ENCODE data around the gene NR2F2.

Gene NR2F2

DNA sequence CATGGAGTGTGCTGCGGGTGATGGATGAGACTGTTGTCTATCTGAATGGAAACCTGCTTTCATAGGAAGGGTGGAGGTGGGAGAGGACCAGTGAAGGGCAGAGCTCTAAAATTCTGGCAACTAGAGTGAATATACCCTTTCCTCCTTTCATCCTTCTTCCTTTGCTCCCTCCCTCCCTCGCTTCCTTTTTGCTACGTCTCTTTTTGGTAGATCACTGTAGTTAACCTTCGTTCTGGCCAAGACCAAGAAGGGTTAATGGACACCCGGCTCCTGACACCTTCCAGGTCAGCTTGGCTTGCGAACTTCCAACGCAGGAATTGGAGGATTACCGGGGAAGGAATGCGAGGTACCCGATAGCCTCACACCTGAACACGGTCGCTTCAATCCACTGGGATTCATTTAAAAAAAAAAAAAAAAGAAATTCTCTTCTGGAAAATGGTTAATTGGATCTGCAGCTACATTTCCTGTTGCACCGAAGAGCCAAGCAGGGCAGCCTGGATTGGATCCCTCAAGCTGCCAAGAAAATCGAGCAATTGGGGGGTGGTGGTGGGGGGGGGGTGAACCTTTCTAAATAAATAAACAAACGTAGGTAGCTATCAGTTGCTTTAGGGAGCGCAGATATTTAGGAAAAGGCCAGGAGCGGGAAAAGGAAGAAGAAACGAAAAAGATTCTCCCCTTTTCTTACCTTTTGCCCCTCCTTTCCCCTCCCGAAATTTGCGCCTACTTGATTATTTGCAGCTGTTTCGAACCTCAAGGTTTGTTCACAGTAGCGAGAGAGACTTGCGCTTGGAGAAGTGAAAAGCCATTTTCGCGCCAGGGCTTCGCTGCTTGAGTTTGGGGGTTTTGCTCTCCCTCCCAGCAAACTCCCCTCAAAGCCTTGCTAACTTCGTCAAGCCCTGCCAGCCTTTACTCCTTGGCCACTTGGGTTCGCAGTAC lies 9.5 kb upstream of the NR2F2 start:
- no peak for DNase-seq

- no peak for DNase-seq
Measured at GRCh38 chr15:96321639-96322535, 8.6 kb upstream of the NR2F2 start.

GRCh38 chr15:96322536-96323318 lies 7.8 kb upstream of the NR2F2 start:
- DNase-seq = no peak

DNA sequence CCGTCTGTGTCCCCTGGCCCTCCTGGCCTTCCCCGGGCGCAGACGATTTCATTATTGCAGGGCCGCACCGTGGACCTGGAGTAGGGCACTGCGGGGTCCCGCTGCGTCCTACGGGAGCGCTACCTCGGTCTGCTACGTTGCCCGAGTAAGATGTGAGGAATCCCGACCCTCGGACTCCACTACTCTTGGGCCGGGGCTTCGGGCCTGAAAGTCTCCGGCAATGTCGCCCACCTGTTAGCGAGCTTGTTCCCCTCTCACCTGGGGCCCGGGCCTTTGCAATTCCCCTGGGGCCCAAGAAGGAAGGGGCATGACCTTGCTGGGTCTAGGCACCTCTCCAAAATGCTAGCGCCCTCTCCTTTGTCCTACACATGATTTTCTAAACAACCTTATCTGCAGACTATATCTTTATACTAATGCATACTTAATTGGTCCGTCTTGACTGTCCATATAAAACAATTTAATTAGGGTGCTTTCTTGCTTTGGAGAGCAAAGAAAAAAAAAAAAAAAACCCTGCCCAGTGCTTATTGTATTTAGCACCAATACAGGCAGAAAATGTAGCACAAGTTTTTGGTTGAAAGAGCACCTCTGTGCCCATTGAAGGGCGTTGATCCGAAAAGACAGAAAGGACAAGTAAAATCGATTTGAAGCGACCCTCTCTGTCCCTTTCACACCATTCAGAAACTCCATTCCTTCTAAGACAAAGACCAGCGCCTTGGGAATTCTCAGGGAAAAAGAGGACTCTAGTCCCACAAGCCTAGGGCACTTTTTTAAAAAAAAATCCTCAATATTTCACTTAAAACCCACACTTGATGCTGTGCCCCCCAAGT lies 7.0 kb upstream of the NR2F2 start:
- DNase-seq = no peak

GRCh38 chr15:96324192-96324895 lies 6.2 kb upstream of the NR2F2 start:
- no peak for DNase-seq

DNA sequence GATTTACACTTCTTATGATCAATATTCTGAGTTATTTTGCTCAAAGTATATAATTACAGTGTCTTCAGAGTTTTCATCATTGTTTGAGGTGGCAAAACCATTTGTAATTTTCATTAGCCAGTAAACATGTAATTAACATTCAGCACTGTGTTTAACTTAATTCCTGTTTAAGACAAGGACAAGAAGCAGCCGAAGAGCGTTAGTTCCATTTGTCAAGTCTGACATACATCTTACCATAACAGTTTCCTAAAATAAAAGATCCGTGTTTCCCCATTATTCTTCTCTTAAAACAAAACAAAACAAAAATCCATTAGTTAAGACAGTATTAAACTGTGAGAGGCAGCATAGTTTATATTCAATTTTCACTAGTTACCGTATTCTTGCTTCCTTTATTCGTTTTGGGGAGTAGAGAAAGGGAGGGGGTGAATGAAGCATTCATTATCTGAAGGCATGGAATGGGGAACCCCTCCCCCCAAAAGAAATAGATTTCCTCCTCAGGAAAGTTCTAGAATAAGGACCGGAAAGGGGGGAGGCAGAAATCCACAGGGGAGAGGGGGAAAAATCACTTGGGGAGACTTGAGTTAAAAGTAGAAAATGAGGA lies 5.5 kb upstream of the NR2F2 start:
- no peak for DNase-seq

GRCh38 chr15:96325541-96326327 lies 4.8 kb upstream of the NR2F2 start:
- no peak for DNase-seq

DNA sequence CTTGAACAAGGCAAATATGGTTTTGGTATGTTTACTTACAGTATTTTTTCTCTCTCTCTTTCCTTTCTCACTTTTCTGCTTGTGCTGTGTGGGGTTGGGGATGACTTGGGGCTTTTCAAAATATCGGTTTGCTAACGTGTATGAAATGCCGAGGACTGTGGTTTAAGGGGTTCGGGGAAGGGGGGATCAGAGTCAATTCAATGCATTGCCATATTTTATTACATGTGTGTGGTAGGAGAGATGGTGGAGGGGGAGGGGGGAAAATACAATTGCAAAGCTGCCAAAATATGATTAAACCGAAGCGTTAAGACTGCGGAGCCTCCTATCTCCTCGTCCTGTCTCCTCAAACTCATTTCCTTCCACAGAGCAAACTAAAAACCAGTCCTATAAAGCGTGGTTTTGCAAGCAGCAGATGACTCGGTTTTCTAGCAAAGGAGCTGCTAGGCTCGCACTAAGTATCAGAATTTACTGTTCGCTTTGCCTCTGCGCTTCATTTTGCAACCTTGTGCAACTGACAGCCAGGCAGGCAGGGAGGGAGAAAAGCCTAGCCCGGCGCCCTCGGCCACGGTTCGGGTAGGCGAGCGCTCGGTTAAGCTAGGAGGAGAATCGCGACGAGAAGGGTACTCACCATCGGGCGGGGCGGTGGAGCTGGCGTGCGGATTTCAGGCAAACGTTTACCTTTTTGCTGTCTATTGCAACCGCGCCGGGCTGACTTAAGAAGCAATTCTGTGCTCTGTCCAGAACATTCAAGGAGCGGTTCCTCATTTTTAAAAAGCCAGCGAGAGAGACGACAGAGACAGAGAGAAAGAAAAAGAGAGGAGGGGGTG lies 4.0 kb upstream of the NR2F2 start:
- no peak for DNase-seq

- DNase-seq = no peak
Measured at GRCh38 chr15:96327155-96327741, 3.3 kb upstream of the NR2F2 start.

DNA sequence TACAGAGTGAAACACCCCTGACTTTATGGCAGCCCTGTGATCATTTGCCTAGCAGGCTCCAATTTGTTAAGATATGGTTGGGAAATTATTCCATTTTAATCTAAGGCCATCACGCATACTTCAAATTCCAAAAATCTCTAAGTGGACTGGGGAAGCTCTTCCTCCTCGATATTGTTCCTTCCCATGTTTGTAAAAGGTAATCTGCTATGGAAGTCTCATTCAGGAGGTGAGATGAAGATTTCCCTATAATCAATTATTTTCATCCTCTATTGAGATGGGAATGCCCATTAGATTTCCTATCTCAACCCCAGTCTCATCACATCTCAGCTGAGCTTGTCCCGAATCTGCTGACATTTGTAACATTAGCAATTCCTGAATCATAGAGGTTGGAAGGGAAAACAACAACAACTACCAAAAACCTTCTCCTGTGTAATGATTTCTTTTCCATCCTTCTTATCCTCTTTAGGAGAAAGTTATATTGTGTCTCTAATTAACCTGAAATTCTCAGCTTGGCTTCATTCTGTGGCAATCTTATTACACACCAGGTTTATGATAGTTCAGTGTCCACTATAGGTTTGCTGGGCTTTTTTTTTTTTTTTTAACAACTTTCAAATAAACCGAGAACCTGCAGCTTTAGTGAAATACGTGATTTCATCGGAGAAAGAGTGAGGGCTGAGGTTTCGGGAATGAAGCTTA lies 2.2 kb upstream of the NR2F2 start:
- DNase-seq = no peak

- DNase-seq = no peak
Measured at GRCh38 chr15:96328877-96329195, 1.7 kb upstream of the NR2F2 start.

DNA sequence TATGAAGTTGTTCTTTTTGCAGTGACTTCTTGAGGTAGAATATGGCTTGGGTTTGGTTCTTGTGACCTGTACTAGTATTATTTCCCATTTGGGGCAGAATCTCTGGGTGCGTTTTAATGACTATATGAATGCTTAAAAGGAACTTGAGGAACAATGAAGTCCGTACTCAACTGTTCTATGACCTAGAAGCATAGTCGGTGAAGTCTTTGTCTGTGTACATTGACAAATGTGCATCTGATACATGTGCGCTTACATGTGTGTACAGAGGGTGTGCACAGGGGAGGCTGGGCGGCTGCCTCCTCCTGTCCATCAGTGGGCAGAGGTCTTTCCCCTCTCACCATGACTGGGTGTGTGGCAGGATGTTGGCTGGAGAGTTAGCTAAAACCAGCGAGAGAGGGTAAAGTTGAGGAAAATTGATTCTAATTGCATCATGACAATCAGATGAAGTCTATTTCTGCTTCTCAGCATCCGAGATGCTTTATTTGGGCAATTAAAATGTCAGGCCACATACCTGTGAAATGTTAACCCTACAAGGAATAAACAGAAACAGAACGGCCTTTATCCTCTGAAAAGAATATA lies 1.0 kb upstream of the NR2F2 start:
- peak in 1 of 2 experiments; percentile 15 for DNase-seq

- DNase-seq = peak in 1 of 2 experiments; percentile 32
Measured at GRCh38 chr15:96330064-96330449, 443 bp upstream of the NR2F2 start.

GRCh38 chr15:96331144-96331944 lies 844 bp downstream of the NR2F2 start:
- DNase-seq = peak in 1 of 2 experiments; percentile 16

GRCh38 chr15:96331945-96332636 lies 1.6 kb downstream of the NR2F2 start:
- DNase-seq = peak in 1 of 2 experiments; percentile 17

GRCh38 chr15:96332637-96333121 lies 2.2 kb downstream of the NR2F2 start:
- no peak for DNase-seq
